Renal cortex interstitium (tissue), 11 donors: ENCODE results near the gene PDS5B. TPM values are rescaled to one million over a fixed set of nuclear protein-coding genes. Genes with fewer than 3 reads are reported as not detected.
"Not testable (repeated sequence)": the region's sequence is repeated elsewhere in the genome, so short reads cannot be mapped to it uniquely, and the experiment has no call there.

Experiments
- DNase-seq, 11 donors: peaks; one replicate each; pipeline ENCODE4 v3.0.0-alpha.2; 2013; ENCODE audit warnings: low read depth in 9 of 11, low spot score in 4 of 11; ENCODE audit errors: extremely low read depth in 1 of 11
- polyA plus RNA-seq, 3 donors: library from polyadenylated mRNA; unstranded; fragments of 120-200 nt; gene quantifications; one replicate each; pipeline ENCODE4 v1.2.1, GENCODE V29; 2013; ENCODE audit not compliant: insufficient read length in 3 of 3

The PDS5B gene
- polyA plus RNA-seq, 3 donors, result 67.4 to 85.8 (median 67.7) TPM

DNA sequence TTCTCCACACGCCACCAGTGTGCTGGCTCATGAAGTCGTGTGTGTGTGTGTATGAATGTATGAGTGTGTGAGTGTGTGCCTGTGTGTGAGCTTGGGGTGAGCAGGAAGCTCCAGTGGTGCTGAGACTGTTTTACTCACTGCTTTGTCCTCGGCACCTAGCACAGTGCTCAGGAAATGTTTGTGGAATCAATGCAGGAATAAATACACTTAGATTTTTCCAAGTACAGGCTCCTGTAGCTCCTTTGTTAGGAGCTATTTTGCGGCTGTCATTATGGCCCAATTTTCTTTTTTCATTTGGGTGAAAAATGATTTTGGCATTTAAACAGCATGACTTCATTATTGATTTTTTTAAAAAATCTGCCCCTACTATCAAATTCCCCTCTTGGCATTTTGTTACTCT, 236.5 kb downstream of the PDS5B start:
- DNase-seq, result no peak

DNA sequence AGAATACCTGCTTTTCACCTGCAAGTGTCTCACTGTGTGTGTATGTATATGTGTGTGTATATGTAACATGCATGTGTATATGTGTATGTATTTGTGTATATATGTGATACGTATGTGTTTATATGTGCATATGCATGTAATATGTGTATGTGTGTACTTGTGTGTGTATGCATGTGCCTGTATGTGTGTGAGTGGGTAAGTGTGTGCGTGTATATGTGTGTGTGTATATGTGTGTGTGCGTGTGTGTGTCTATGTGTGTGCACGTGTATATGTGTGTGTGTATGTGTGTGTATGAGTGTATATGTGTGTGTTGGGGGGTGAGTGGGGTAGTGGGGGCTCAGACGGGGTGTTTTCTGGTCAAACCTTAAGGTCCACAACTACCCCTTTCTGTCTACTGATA, 237.3 kb downstream of the PDS5B start:
- no peak for DNase-seq

DNA sequence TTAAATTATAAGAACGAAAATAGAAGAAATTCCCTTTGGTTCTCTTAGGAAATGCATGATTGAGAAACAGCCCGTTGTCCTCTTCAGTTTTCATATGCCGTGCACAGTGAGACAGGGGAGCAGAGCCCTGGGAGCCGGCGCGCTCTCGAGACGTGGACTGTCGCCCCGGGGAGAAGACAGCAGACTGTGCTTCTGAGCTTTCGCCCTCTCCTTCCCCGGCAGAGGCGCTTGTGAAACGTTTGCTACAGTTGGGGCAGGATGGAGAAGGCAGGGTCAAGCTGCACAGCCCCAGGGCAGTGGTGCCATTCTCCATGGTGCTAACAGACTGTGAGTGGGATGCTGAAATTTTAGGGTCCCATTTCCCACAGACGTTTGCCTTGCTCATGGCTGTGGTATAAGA, 237.8 kb downstream of the PDS5B start:
- no peak for DNase-seq

DNA sequence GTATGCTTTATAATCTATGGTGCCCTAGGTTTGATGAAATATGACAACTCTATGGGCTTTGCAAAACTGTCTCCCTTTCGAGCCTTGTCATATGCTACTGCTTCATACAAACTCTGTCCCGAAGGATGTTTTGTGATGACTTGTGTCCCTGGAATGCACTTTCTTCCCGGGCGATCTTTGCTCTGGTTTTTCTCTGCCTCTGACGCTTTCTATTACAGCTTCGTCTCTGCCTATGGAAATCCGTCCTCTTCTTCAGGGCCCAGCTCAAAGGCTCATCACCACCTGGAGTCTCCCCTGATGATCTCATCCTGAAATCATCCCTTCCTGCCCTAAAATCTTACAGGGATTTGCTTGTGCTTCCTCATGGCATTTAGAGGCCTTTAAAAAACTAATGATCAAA, 238.4 kb downstream of the PDS5B start:
- DNase-seq, result no peak

DNA sequence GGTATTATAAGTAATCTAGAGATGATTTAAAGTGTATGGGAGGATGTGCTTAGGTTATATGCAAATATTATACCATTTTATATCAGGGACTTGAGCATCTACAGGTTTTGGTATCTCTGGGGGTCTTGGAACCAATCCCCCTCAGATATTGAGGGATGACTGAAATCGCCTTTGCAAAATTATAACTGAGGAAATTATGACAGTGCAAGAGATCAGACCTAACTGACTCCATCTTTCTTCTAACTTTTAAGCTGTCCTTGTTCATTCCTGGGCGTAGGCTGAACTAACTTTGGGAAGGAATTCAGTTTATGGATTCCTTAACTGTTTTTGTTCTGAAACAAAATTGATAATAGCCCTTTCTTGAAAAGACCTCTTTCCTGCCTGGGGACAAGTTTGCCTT, 239.2 kb downstream of the PDS5B start:
- DNase-seq, result no peak

DNA sequence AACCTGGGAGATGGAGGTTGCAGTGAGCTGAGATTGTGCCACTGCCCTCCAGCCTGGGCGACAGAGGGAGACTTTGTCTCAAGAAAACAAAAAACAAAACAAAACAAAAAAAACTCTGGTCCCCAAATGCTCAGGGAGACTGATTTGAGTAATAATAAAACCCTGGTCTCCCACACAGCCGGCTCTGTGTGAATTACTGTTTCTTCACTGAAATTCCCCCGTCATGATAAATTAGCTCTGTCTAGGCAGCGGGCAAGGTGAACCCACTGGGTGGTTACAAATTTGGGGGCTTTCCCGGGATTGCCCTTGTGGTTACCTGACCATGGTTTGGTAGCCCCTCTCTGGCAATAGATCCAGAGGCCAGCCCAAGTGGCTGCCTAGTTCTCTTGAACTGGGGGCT, 240.1 kb downstream of the PDS5B start:
- DNase-seq, result not testable (repeated sequence)

Other genes with a start within 250 kb of the PDS5B start
- 10 to 100 TPM; 17.4 to 28.6 (median 22.9) TPM for gene N4BP2L1, start 158.3 kb upstream of the PDS5B start, polyA plus RNA-seq
- 100 to 1,000 TPM; 137 to 239 (median 170) TPM for gene N4BP2L2, start 47.7 kb upstream of the PDS5B start, polyA plus RNA-seq